Neuronal stem cell (in vitro differentiated cells): ENCODE data around the gene PHYKPL.

ENCODE experiments used
- DNase-seq: peaks from one replicate; pipeline ENCODE4 v3.0.0-alpha.2; 2013; ENCODE audit warnings: low spot score
- H2AFZ ChIP-seq: one replicate; pipeline ENCODE4 v1.6.1; 2013; ENCODE audit warnings: mild to moderate bottlenecking, low read length, inconsistent platforms
- H2AK5ac ChIP-seq: 2 replicates; pipeline ENCODE4 v1.6.1; 2013; ENCODE audit warnings: low read depth, mild to moderate bottlenecking, inconsistent platforms, low read length, moderate library complexity, mixed read lengths
- H2BK120ac ChIP-seq: 2 replicates; pipeline ENCODE4 v1.6.1; 2013; ENCODE audit warnings: low read depth, mild to moderate bottlenecking, inconsistent platforms, low read length, moderate library complexity, mixed read lengths
- H2BK12ac ChIP-seq: one replicate; pipeline ENCODE4 v1.6.1; 2013; ENCODE audit warnings: low read length, inconsistent platforms
- H2BK15ac ChIP-seq: 2 replicates; pipeline ENCODE4 v1.6.1; 2013; ENCODE audit warnings: mild to moderate bottlenecking, low read length, inconsistent platforms, mixed read lengths
- H2BK5ac ChIP-seq: one replicate; pipeline ENCODE4 v1.6.1; 2013; ENCODE audit warnings: inconsistent platforms, mild to moderate bottlenecking, low read length, moderate library complexity
- H3K14ac ChIP-seq: one replicate; pipeline ENCODE4 v1.6.1; 2013; ENCODE audit warnings: low read length, inconsistent platforms
- H3K18ac ChIP-seq: 2 replicates; pipeline ENCODE4 v1.6.1; 2013; ENCODE audit warnings: low read length, inconsistent platforms
- H3K23ac ChIP-seq: 2 replicates; pipeline ENCODE4 v1.6.1; 2013; ENCODE audit warnings: low read depth, mild to moderate bottlenecking, mixed read lengths, low read length, inconsistent platforms; ENCODE audit not compliant: poor library complexity
- H3K27ac ChIP-seq: replicated peaks from 3 replicates; pipeline ENCODE4 v1.5.1; 2013; ENCODE audit warnings: low read length, inconsistent platforms
- H3K27me3 ChIP-seq, 3 experiments: 2 replicates each; pipeline ENCODE4 v1.6.1; 2013; ENCODE audit warnings: low read length in 3 of 3, mild to moderate bottlenecking in 2 of 3, inconsistent platforms in 1 of 3, low read depth in 1 of 3, mixed read lengths in 1 of 3, moderate library complexity in 1 of 3; ENCODE audit not compliant: control insufficient read depth in 3 of 3, insufficient read depth in 3 of 3
- H3K36me3 ChIP-seq, 2 donors: replicated peaks in 1 of 2; 2 replicates each; pipeline ENCODE4 v1.6.1; 2013; ENCODE audit warnings: low read length in 2 of 2; ENCODE audit not compliant: control insufficient read depth in 2 of 2, insufficient read depth in 2 of 2
- H3K4ac ChIP-seq: 2 replicates; pipeline ENCODE4 v1.6.1; 2013; ENCODE audit warnings: inconsistent platforms, mild to moderate bottlenecking, low read length, moderate library complexity
- H3K4me1 ChIP-seq, 2 donors: 1 replicate in 1 of 2; 2 replicates in 1 of 2; pipeline ENCODE4 v1.6.1; 2013; ENCODE audit warnings: low read length in 2 of 2, low read depth in 1 of 2; ENCODE audit not compliant: control insufficient read depth in 2 of 2, insufficient read depth in 1 of 2
- H3K4me2 ChIP-seq: one replicate; pipeline ENCODE4 v1.6.1; 2013; ENCODE audit warnings: mild to moderate bottlenecking, low read length, inconsistent platforms; ENCODE audit not compliant: insufficient read depth, poor library complexity, severe bottlenecking
- H3K4me3 ChIP-seq, 2 donors: 2 replicates each; pipeline ENCODE4 v1.5.1; 2013; ENCODE audit warnings: low read length in 2 of 2, mild to moderate bottlenecking in 2 of 2, inconsistent platforms in 1 of 2, moderate library complexity in 1 of 2
- H3K79me1 ChIP-seq: one replicate; pipeline ENCODE4 v1.6.1; 2013; ENCODE audit warnings: low read depth, mild to moderate bottlenecking, inconsistent platforms, low read length, moderate library complexity
- H3K9ac ChIP-seq: one replicate; pipeline ENCODE4 v1.6.1; 2013; ENCODE audit warnings: mild to moderate bottlenecking, low read depth, low read length, inconsistent platforms; ENCODE audit not compliant: poor library complexity
- H3K9me3 ChIP-seq, 2 donors: replicated peaks in 1 of 2; 2 replicates each; pipeline versions ENCODE3 to v1.6.1; 2013; ENCODE audit warnings: low read length in 2 of 2, mild to moderate bottlenecking in 2 of 2, inconsistent platforms in 1 of 2, low read depth in 1 of 2, mixed read lengths in 1 of 2, moderate library complexity in 1 of 2; ENCODE audit not compliant: control insufficient read depth in 2 of 2, insufficient read depth in 1 of 2
- H4K8ac ChIP-seq: one replicate; pipeline ENCODE4 v1.6.1; 2013; ENCODE audit warnings: low read depth, mild to moderate bottlenecking, inconsistent platforms, low read length, moderate library complexity
- H4K91ac ChIP-seq: one replicate; pipeline ENCODE4 v1.6.1; 2013; ENCODE audit warnings: low read length, low read depth, mild to moderate bottlenecking, inconsistent platforms; ENCODE audit not compliant: poor library complexity
- WGBS, 2 donors: extraction: QIAGEN DNeasy Blood & Tissue Kit; methylation state at CpG; one replicate each; pipeline ENCODE4 v1.1.7; 2013; ENCODE audit warnings: missing lambda C conversion rate in 2 of 2, mixed read lengths in 1 of 2; ENCODE audit not compliant: insufficient read length in 2 of 2, insufficient replicate concordance in 1 of 2; ENCODE audit errors: extremely low coverage in 2 of 2; 5-methylcytosine and 5-hydroxymethylcytosine counted together

The PHYKPL gene

GRCh38 chr5:178194026-178194425 is 38.6 kb downstream of the PHYKPL start:
- peak overlapping the region; percentile 85 for H2BK15ac ChIP-seq
- no peak overlapping the region for H3K27ac ChIP-seq
- H3K14ac ChIP-seq = no peak overlapping the region
- peak overlapping the region; percentile 80 for H3K23ac ChIP-seq
- H2BK5ac ChIP-seq = peak overlapping the region; percentile 75
- H3K9ac ChIP-seq = no peak overlapping the region
- peaks cover 0 to 18% (median 0%) of the 10 kb centered on the region in 3 experiments for H3K27me3 ChIP-seq
- no peak for DNase-seq
- WGBS, 2 donors = no CpG with 5 or more reads among the region's 7 CpGs
- peak overlapping the region; percentile 87 for H3K18ac ChIP-seq
- H2BK12ac ChIP-seq = no peak overlapping the region
- no peak overlapping the region for H3K4me2 ChIP-seq
- H3K36me3 ChIP-seq = no peaks in the 10 kb centered on the region
- H2BK120ac ChIP-seq = no peak overlapping the region
- no peak overlapping the region for H4K8ac ChIP-seq
- H3K79me1 ChIP-seq = no peaks in the 10 kb centered on the region
- H2AK5ac ChIP-seq = peak overlapping the region; percentile 71
- no peak overlapping the region for H4K91ac ChIP-seq
- peaks cover 0 to 4% of the 10 kb centered on the region in 2 donors for H3K9me3 ChIP-seq
- H3K4me1 ChIP-seq = peaks cover 3 to 9% of the 10 kb centered on the region in 2 donors
- peak overlapping the region; percentile 72 for H2AFZ ChIP-seq
- H3K4ac ChIP-seq = peak overlapping the region; percentile 93
- no peak overlapping the region for H3K4me3 ChIP-seq

DNA sequence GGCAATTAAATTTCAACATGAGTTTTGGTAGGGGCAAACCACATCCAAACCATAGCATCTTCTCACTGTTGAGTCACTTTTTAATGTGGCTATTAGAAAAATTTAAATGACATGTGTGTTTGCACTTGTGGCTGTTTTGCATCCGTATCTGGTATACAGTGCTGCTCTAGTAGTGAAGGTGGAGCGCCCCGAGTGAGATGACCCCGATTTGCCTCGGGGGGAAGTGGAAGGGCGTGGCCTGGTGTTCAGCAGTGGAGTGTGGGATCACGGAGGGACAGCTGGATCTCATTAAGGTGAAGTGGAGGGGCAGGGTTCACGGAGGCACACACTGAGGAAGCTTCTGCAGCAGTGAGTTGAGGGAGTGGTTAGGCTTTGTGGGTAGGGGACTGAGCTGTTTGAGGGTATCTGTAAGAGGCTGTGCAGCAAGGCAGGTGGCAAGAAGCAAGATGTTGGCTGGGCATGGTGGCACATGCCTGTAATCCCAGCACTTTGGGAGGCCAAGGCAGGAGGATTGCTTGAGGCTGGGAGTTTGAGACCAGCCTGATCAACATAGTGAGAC is 39.3 kb downstream of the PHYKPL start:
- Histone ChIP-seq H2BK15ac (no peak overlapping the region), H3K79me1 (no peaks in the 10 kb centered on the region), H3K23ac (no peak overlapping the region), H3K27ac (no peak overlapping the region), H3K4ac (no peak overlapping the region), H3K9me3 (peaks cover 0 to 4% of the 10 kb centered on the region in 2 donors), H3K14ac (no peak overlapping the region), H4K8ac (no peak overlapping the region), H3K27me3 (peaks cover 0 to 18% (median 0%) of the 10 kb centered on the region in 3 experiments), H3K18ac (no peak overlapping the region), H3K4me2 (no peak overlapping the region), H3K4me1 (peaks cover 3 to 9% of the 10 kb centered on the region in 2 donors), H2AK5ac (no peak overlapping the region), H2AFZ (no peak overlapping the region), H3K36me3 (no peaks in the 10 kb centered on the region), H2BK12ac (no peak overlapping the region), H3K4me3 (peak overlapping the region in 1 of 2 donors; percentile 31), H2BK5ac (no peak overlapping the region), H2BK120ac (no peak overlapping the region), H3K9ac (no peak overlapping the region), H4K91ac (no peak overlapping the region)
- no CpG with 5 or more reads among the region's 8 CpGs for WGBS, 2 donors
- no peak for DNase-seq

- Histone ChIP-seq H2AFZ (no peak overlapping the region), H3K4me1 (peaks cover 3 to 9% of the 10 kb centered on the region in 2 donors), H2BK12ac (no peak overlapping the region), H3K27me3 (peaks cover 0 to 18% (median 0%) of the 10 kb centered on the region in 3 experiments), H2BK5ac (no peak overlapping the region), H3K79me1 (no peaks in the 10 kb centered on the region), H3K14ac (no peak overlapping the region), H3K23ac (no peak overlapping the region), H3K18ac (no peak overlapping the region), H2BK15ac (no peak overlapping the region), H3K4me3 (no peak overlapping the region), H2BK120ac (no peak overlapping the region), H3K36me3 (no peaks in the 10 kb centered on the region), H3K4me2 (no peak overlapping the region), H4K8ac (no peak overlapping the region), H3K27ac (no peak overlapping the region), H3K4ac (no peak overlapping the region), H3K9ac (no peak overlapping the region), H3K9me3 (peaks cover 0 to 4% of the 10 kb centered on the region in 2 donors), H2AK5ac (no peak overlapping the region), H4K91ac (no peak overlapping the region)
- no peak for DNase-seq
- no CpG with 5 or more reads among the region's 7 CpGs for WGBS, 2 donors
Observed at GRCh38 chr5:178192787-178193186, 39.8 kb downstream of the PHYKPL start.

DNA sequence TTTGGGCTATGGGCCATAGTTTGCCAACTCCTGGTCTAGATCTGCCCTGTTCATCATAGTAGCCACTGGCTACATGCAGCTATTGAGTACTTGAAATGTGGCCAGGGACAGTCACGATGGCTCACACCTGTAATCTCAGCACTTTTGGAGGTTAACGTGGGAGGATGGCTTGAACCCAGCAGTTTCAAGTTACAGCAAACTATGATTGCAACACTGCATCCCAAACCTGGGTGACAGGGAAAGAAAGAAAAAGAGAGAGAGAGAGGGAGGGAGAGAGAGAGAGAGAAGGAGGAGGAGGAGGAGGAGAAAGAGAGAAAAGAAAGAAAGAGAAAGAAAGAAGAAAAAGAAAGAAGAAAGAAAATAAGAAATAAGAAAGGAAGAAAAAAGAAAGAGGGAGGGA is 40.4 kb downstream of the PHYKPL start:
- H2BK15ac ChIP-seq = no peak overlapping the region
- no peak for DNase-seq
- H2BK12ac ChIP-seq = no peak overlapping the region
- no peak overlapping the region for H3K4me2 ChIP-seq
- H3K4me3 ChIP-seq = no peak overlapping the region
- H3K27ac ChIP-seq = no peak overlapping the region
- H2BK5ac ChIP-seq = no peak overlapping the region
- H3K79me1 ChIP-seq = no peaks in the 10 kb centered on the region
- peaks cover 3 to 9% of the 10 kb centered on the region in 2 donors for H3K4me1 ChIP-seq
- H4K8ac ChIP-seq = no peak overlapping the region
- no peak overlapping the region for H3K4ac ChIP-seq
- H2BK120ac ChIP-seq = no peak overlapping the region
- no CpG with 5 or more reads among the region's 2 CpGs for WGBS, 2 donors
- H3K27me3 ChIP-seq = peaks cover 0 to 18% (median 0%) of the 10 kb centered on the region in 3 experiments
- peaks cover 0 to 4% of the 10 kb centered on the region in 2 donors for H3K9me3 ChIP-seq
- no peaks in the 10 kb centered on the region for H3K36me3 ChIP-seq
- H4K91ac ChIP-seq = no peak overlapping the region
- no peak overlapping the region for H3K9ac ChIP-seq
- H3K23ac ChIP-seq = no peak overlapping the region
- H2AFZ ChIP-seq = no peak overlapping the region
- no peak overlapping the region for H3K18ac ChIP-seq
- no peak overlapping the region for H3K14ac ChIP-seq
- H2AK5ac ChIP-seq = no peak overlapping the region
